BLaER1 (cell line): ENCODE results near the gene CTBP1.

Source experiments
- H3K27ac ChIP-seq: shearing (Covaris generic); formaldehyde crosslinking; 2 replicates; pipeline ENCODE4 v1.8.1; 2022
- H3K27me3 ChIP-seq: shearing (Covaris generic); formaldehyde crosslinking; 2 replicates; pipeline ENCODE4 v1.8.1; 2022
- H3K36me3 ChIP-seq: shearing (Covaris generic); formaldehyde crosslinking; 2 replicates; pipeline ENCODE4 v1.8.1; 2022
- H3K4me1 ChIP-seq: shearing (Covaris generic); formaldehyde crosslinking; 2 replicates; pipeline ENCODE4 v1.8.1; 2022
- H3K4me2 ChIP-seq: shearing (Covaris generic); formaldehyde crosslinking; 2 replicates; pipeline ENCODE4 v1.8.1; 2022
- H3K4me3 ChIP-seq: shearing (Covaris generic); formaldehyde crosslinking; 2 replicates; pipeline ENCODE4 v1.8.1; 2022
- H3K9ac ChIP-seq: shearing (Covaris generic); formaldehyde crosslinking; 2 replicates; pipeline ENCODE4 v1.8.1; 2022
- H3K9me3 ChIP-seq: shearing (Covaris generic); formaldehyde crosslinking; 2 replicates; pipeline ENCODE4 v1.8.1; 2022
- H4K20me1 ChIP-seq: shearing (Covaris generic); formaldehyde crosslinking; 2 replicates; pipeline ENCODE4 v1.8.1; 2022
- Cebpa-rat ChIP-seq: shearing (Covaris generic); IDR thresholded peaks from 2 replicates; pipeline ENCODE4 v1.8.1; 2022

The CTBP1 gene

DNA sequence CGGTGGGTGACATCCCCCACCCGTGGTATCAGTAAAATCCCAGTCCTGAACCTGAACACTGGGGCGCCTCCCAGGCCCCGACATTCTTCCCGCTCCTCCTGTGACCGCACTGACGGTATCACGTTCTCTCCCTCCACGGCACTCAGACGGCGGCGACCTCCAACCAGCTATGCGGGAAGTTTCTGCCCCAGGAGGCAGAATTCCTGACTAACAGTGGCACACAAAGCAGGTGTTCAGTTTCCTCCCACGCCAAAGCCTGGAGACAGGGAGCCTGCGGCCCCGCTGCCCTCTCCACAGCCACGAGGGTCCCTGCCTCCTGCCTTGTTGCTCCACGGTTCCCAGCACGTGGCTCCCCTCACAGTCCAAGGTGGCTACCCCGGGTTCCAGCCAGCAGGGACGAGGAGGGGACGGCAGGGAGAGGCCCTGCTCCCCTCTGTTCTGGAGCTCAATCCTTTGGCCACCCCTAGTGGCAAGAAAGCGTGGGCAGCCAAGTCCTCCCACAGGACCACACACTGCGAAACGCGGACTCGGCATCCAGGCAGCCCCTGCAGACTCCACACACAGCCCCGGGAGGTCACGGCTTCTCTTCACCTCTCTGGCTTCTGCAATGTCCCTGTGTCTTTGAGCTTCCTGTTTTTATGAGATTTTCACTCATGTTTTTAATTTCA, 15.2 kb downstream of the CTBP1 start:
- peaks cover 3% of the 10 kb centered on the region for H3K4me1 ChIP-seq
- no peak overlapping the region for H3K9ac ChIP-seq
- no peak for TF ChIP-seq Cebpa-rat
- H4K20me1 ChIP-seq, result peaks cover 100% of the 10 kb centered on the region
- no peaks in the 10 kb centered on the region for H3K27me3 ChIP-seq
- no peak overlapping the region for H3K4me2 ChIP-seq
- H3K9me3 ChIP-seq, result no peaks in the 10 kb centered on the region
- no peak overlapping the region for H3K27ac ChIP-seq
- H3K36me3 ChIP-seq, result peaks cover 100% of the 10 kb centered on the region
- H3K4me3 ChIP-seq, result no peak overlapping the region

DNA sequence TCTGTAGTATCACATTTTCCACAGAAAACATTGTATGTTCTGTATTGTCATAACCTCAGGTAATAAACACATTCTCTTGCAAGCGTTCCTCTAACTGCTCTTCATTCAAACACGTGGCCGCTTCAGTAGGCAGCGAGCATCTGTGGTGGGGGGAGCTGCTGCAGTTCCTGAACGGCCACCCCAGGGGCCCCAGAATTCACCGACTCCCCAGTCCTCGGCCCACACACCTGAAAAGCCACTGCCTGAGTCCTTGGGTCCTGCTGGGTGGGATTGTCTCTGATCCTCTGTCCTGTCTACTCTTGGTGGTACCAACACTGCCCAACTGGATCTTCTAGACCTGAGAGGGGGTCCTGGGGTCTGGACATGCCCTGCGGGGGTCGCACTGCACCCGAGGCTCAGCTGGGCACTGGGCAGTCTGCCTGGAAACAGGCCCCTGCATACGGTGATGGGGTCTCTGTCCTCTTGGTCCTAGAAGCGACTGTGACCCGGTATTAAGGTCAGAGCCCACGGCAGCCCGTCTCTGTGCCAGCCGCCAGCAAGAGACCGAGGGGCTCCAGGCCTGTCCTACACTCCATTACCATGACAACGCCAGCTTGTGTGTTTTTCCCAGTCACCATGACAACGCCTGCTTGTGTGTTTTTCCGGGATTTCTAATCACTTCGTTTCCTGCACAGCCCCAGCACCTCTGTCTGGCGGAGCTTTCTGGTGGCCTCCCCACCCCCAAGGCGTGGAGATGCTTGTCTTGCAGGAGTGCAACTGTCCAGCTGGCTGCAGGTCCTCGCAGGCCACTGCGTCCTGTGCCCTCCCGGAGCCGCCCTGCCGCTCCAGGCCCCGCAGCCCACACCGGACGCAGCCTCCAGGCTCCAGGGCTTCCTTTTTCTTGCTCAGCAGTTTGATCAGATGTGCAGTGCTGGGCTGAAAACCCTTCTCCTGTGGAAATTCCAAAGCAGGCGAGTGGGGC, 16.0 kb downstream of the CTBP1 start:
- Histone ChIP-seq H3K36me3 (peaks cover 100% of the 10 kb centered on the region), H3K27me3 (no peaks in the 10 kb centered on the region), H4K20me1 (peaks cover 100% of the 10 kb centered on the region), H3K27ac (no peak overlapping the region), H3K4me3 (no peak overlapping the region), H3K9me3 (no peaks in the 10 kb centered on the region), H3K9ac (no peak overlapping the region), H3K4me2 (no peak overlapping the region), H3K4me1 (peaks cover 11% of the 10 kb centered on the region)
- TF ChIP-seq Cebpa-rat, result no peak

DNA sequence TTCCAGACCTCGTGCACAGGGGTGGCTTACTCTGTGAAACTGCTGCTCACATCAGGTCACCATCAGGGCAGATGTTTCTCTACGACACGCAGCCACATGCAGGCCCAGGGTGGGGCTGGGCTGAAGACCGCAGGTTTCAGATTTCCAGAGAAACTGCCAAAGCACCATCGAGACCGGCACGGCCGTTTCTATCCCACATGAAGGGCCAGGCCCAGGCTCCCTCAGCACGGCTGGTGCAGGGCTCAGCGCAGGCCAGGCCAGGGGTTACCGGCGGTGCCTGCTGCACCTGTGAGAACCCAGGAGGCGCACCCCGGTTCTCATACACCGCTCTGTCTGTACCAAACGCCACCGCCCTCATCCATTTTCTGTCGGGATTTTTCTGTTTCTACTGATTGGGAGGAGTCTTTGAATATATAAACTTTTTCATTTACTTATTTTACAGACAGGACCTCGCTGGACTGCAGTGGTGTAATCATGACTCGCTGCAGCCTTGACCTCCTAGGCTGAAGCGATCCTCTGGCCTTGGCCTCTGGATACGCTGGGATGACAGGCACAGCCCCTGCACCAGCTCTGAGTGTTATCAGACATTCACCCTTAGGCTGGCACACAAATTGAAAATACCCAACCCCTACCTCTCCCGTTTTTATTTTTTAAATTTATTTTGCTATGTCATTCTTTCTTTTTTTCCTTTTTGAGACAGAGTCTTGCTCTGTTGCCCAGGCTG, 17.1 kb downstream of the CTBP1 start:
- Histone ChIP-seq H4K20me1 (peaks cover 100% of the 10 kb centered on the region), H3K36me3 (peaks cover 100% of the 10 kb centered on the region), H3K27me3 (no peaks in the 10 kb centered on the region), H3K27ac (no peak overlapping the region), H3K4me3 (no peak overlapping the region), H3K9me3 (no peaks in the 10 kb centered on the region), H3K4me1 (peaks cover 15% of the 10 kb centered on the region), H3K9ac (no peak overlapping the region), H3K4me2 (no peak overlapping the region)
- TF ChIP-seq Cebpa-rat, result no peak

DNA sequence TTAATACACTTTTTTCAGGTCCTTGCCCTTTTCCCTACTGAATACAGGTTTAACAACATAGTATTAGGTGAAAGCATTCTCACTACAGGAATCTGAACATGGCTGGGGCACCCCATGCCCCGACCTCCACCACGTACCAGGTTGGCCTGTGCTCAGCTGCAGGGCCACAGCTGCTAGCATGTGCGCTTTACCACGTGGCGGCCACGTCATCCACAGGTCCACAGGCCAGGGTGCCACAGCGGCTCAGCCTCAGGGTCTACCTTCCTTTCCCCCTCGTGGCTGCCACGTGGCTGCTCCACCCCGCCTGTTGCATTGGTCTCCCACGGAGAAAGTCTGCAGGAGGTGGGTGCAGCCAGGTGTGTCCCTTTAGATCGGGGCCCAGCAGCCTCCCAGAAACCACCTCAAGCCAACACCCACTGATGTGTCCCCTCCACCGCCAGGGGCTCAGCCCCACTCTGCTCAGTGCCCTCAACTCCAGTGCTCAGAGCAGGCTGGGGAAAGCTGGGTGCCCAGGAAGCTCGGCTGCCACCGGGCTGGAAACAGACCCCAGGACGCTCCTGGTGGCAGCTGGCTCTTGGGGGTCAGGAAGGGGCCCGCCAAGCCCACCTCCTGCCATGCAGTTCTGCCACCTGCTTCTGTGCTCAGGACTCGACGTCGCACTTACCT, 17.8 kb downstream of the CTBP1 start:
- Histone ChIP-seq H3K27ac (no peak overlapping the region), H4K20me1 (peaks cover 100% of the 10 kb centered on the region)

DNA sequence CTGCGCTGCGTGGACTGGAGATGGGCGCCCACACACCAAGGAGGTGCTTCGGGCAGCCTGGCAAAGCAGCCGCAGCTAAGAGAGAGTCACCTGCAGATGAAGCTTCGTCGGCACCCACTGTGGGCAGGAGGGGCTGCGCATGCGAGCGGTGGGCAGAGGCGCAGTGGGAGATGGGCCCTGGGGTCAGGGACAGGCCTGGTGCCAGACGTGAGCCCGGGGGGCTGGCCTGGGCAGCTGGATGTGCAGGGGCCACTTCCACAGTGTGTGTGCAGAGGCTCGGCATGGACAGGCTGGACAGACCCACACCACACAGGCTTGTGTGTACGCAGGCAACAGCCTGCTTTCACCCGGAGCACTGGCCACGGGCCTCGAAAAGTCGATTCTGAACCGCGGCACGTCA, 18.6 kb downstream of the CTBP1 start:
- TF ChIP-seq Cebpa-rat, result no peak
- Histone ChIP-seq H3K4me2 (no peak overlapping the region), H4K20me1 (peaks cover 100% of the 10 kb centered on the region), H3K4me3 (no peak overlapping the region), H3K36me3 (peaks cover 100% of the 10 kb centered on the region), H3K27me3 (no peaks in the 10 kb centered on the region), H3K9me3 (no peaks in the 10 kb centered on the region), H3K9ac (no peak overlapping the region), H3K4me1 (peaks cover 15% of the 10 kb centered on the region), H3K27ac (no peak overlapping the region)

More for the DNA sequence above, 17.8 kb downstream of the CTBP1 start:
- Histone ChIP-seq H3K4me3 (no peak overlapping the region), H3K36me3 (peaks cover 100% of the 10 kb centered on the region), H3K27me3 (no peaks in the 10 kb centered on the region), H3K9me3 (no peaks in the 10 kb centered on the region), H3K4me1 (peaks cover 15% of the 10 kb centered on the region), H3K4me2 (no peak overlapping the region), H3K9ac (no peak overlapping the region)
- TF ChIP-seq Cebpa-rat, result no peak

DNA sequence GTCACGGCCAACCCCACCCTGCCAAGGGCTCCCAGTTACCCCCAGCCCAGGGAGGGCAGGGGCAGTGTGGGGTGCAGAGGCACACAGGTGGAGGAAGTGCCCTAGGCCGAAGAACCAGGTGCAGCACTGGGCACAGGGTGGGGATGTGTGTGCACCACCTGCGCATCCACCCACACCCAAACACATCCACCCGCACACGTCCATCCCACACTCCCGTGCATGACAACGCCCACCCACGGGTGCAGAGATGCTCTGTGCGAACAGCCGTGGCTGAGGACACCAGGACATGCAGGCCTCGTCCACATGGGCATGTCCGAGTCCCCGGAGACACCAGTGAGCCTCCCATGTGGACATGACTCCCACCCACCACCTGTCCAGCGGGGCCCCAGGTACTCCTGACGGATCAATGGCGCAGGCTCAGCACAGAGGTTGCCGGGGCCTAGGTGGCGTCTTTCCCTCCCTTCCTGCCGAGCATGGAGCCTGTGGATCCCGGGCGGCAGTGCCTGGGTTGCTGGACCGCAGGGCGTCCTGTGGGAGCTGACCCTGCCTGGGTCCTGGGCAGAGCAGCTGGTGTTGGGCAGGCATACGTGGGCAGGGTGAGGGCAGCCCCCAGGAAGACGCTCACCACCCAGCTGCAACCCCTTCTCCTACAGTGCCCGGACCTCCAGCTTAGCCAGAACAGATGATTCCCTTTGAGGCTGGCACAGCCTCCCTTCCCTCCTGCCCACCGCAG, 19.6 kb downstream of the CTBP1 start:
- no peaks in the 10 kb centered on the region for H3K27me3 ChIP-seq
- no peak overlapping the region for H3K9ac ChIP-seq
- no peak for TF ChIP-seq Cebpa-rat
- peaks cover 15% of the 10 kb centered on the region for H3K4me1 ChIP-seq
- H4K20me1 ChIP-seq, result peaks cover 100% of the 10 kb centered on the region
- no peak overlapping the region for H3K4me3 ChIP-seq
- no peak overlapping the region for H3K4me2 ChIP-seq
- H3K27ac ChIP-seq, result no peak overlapping the region
- H3K36me3 ChIP-seq, result peaks cover 100% of the 10 kb centered on the region
- H3K9me3 ChIP-seq, result no peaks in the 10 kb centered on the region

DNA sequence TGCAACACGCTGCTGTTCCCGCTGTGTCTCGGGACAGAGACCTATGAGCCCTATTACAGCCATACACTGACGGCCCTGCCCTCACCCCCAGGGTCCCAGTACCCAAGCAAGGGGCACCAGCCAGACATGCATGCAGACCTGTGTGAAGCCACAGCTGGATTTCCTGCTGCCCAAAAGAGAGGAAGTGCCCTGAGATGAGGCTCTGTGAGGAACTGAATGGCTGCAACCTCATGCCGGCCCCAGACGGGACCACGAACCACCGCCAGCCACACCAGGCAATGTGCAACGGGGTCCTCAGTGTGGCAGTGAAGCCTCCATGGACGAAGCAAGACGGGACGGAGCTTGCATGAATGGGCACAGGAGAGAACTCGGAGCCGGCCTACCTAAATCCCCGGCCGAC, 21.1 kb downstream of the CTBP1 start:
- peaks cover 100% of the 10 kb centered on the region for H4K20me1 ChIP-seq
- peaks cover 99% of the 10 kb centered on the region for H3K36me3 ChIP-seq
- H3K27me3 ChIP-seq, result no peaks in the 10 kb centered on the region

DNA sequence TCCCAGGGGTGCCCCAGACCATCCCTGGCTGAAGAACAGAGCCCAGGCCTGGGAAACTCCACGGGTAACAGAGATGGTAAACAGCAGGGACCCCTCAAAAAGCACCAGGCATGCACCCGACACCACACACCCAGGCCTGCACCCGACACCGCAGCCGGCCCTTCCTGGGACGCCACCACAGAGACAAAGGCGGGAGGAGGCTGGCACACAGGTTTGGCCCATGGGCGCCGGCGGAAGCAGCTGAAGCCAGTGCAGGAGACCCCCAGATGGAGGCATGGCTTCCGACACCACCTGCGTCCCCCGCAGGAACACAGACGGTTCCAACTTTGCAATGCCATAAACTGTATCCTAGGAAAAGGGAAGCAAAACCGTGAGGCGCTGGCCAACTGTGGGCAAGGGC, 22.3 kb downstream of the CTBP1 start:
- Histone ChIP-seq H3K9ac (no peak overlapping the region), H3K4me3 (no peak overlapping the region), H3K4me1 (peaks cover 42% of the 10 kb centered on the region), H3K36me3 (peaks cover 93% of the 10 kb centered on the region), H3K9me3 (no peaks in the 10 kb centered on the region), H3K27ac (no peak overlapping the region), H3K4me2 (no peak overlapping the region), H4K20me1 (peaks cover 100% of the 10 kb centered on the region), H3K27me3 (0 out of 2 replicates have a peak, but pooled peaks cover 2% of the 10 kb centered on the region)
- TF ChIP-seq Cebpa-rat, result no peak

More for the DNA sequence above, 21.1 kb downstream of the CTBP1 start:
- H3K9ac ChIP-seq, result no peak overlapping the region
- H3K9me3 ChIP-seq, result no peaks in the 10 kb centered on the region
- H3K4me2 ChIP-seq, result no peak overlapping the region
- H3K27ac ChIP-seq, result no peak overlapping the region
- H3K4me3 ChIP-seq, result no peak overlapping the region
- peaks cover 29% of the 10 kb centered on the region for H3K4me1 ChIP-seq
- TF ChIP-seq Cebpa-rat, result no peak

DNA sequence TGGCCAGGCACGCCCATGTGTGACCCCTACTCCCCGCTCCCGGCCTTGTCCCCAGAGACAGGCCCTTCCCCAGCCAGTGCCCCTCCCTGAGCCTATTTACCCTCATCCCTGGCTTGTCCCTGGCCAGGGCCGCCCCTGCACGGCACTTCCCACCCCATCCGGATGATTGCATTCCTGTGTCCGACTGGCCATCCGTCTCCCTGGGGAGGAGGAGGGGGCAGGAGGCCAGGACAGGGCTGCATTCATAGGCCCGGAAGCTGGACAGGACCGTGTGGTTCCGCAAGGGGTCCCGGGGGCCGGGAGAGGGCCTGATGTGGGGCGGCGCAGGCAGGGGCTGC, 22.8 kb downstream of the CTBP1 start:
- Histone ChIP-seq H3K4me2 (no peak overlapping the region), H3K27ac (no peak overlapping the region), H4K20me1 (peaks cover 100% of the 10 kb centered on the region), H3K9ac (no peak overlapping the region), H3K36me3 (peaks cover 88% of the 10 kb centered on the region), H3K4me1 (peaks cover 47% of the 10 kb centered on the region), H3K27me3 (0 out of 2 replicates have a peak, but pooled peaks cover 5% of the 10 kb centered on the region), H3K9me3 (no peaks in the 10 kb centered on the region), H3K4me3 (no peak overlapping the region)
- no peak for TF ChIP-seq Cebpa-rat
